HepG2 (cell line): ENCODE measurements around the gene ARL3. TPM values are rescaled to one million over a fixed set of nuclear protein-coding genes. Genes with fewer than 3 reads are reported as not detected.
A peak's percentile ranks its signal among the peaks of the same experiment; 100 is the strongest.

Experiments used
- AHR ChIP-seq: IDR thresholded peaks from 2 replicates; pipeline ENCODE4 v1.6.1; 2018; ENCODE audit warnings: missing genetic modification reagents, missing compliant biosample characterization
- CHD2 ChIP-seq: IDR thresholded peaks from 2 replicates; pipeline ENCODE4 v1.6.1; 2011; ENCODE audit warnings: low read depth, low read length, improper control_type of control experiment
- CHD4 ChIP-seq: fragments of 200-600 bp; sonication (generic); IDR thresholded peaks from 2 replicates; pipeline ENCODE4 v1.7.0; 2017; ENCODE audit warnings: mild to moderate bottlenecking, low read length, borderline replicate concordance
- ELF1 ChIP-seq: sonication (generic); formaldehyde crosslinking; IDR thresholded peaks from 2 replicates; pipeline ENCODE4 v1.4.0; 2020; ENCODE audit warnings: missing genetic modification reagents
- FOXK1 ChIP-seq: sonication (generic); formaldehyde crosslinking; IDR thresholded peaks from 2 replicates; pipeline ENCODE4 v1.4.0; 2020; ENCODE audit warnings: low read depth, missing genetic modification reagents, borderline replicate concordance
- MEIS2 ChIP-seq: sonication (generic); formaldehyde crosslinking; IDR thresholded peaks from 2 replicates; pipeline ENCODE4 v1.9.0; 2021; ENCODE audit warnings: mild to moderate bottlenecking, missing genetic modification reagents
- MIER3 ChIP-seq: IDR thresholded peaks from 2 replicates; pipeline ENCODE4 v1.6.1; 2016; ENCODE audit warnings: missing compliant biosample characterization, borderline replicate concordance
- MXD1 ChIP-seq: sonication (generic); formaldehyde crosslinking; IDR thresholded peaks from 2 replicates; pipeline ENCODE4 v1.4.0; 2020; ENCODE audit warnings: mild to moderate bottlenecking, missing genetic modification reagents
- NFKB2 ChIP-seq: sonication (generic); formaldehyde crosslinking; IDR thresholded peaks from 2 replicates; pipeline ENCODE4 v1.4.0; 2020; ENCODE audit warnings: missing genetic modification reagents, borderline replicate concordance
- NR3C1 ChIP-seq: sonication (generic); formaldehyde crosslinking; IDR thresholded peaks from 2 replicates; pipeline ENCODE4 v1.4.0; 2020; ENCODE audit warnings: missing genetic modification reagents
- SAP130 ChIP-seq: IDR thresholded peaks from 2 replicates; pipeline ENCODE4 v1.6.1; 2016; ENCODE audit warnings: low read depth
- TAF1 ChIP-seq: sonication (generic); formaldehyde crosslinking; IDR thresholded peaks from 2 replicates; pipeline ENCODE4 v1.4.0; 2020; ENCODE audit warnings: missing genetic modification reagents
- YEATS4 ChIP-seq: sonication (generic); formaldehyde crosslinking; IDR thresholded peaks from 2 replicates; pipeline ENCODE4 v1.4.0; 2020; ENCODE audit warnings: missing genetic modification reagents, borderline replicate concordance
- ZFP91 ChIP-seq: sonication (generic); formaldehyde crosslinking; IDR thresholded peaks from 2 replicates; pipeline ENCODE4 v1.9.0; 2022; ENCODE audit warnings: missing genetic modification reagents, mild to moderate bottlenecking, borderline replicate concordance
- ZFX ChIP-seq: sonication (generic); formaldehyde crosslinking; IDR thresholded peaks from 2 replicates; pipeline ENCODE4 v1.4.0; 2020; ENCODE audit warnings: mild to moderate bottlenecking, low read depth, missing genetic modification reagents, moderate library complexity
- ZNF124 ChIP-seq: sonication (generic); formaldehyde crosslinking; IDR thresholded peaks from 2 replicates; pipeline ENCODE4 v1.4.0; 2020; ENCODE audit warnings: missing genetic modification reagents
- ZNF232 ChIP-seq: sonication (generic); formaldehyde crosslinking; IDR thresholded peaks from 2 replicates; pipeline ENCODE4 v1.4.0; 2020; ENCODE audit warnings: missing genetic modification reagents, borderline replicate concordance
- ZNF337 ChIP-seq: sonication (generic); formaldehyde crosslinking; IDR thresholded peaks from 2 replicates; pipeline ENCODE4 v1.5.1; 2020; ENCODE audit warnings: missing genetic modification reagents, low read depth, mild to moderate bottlenecking, borderline replicate concordance
- ZNF615 ChIP-seq: sonication (generic); formaldehyde crosslinking; IDR thresholded peaks from 2 replicates; pipeline ENCODE4 v1.5.0; 2020; ENCODE audit warnings: mild to moderate bottlenecking, missing genetic modification reagents, borderline replicate concordance
- polyA plus RNA-seq, 8 experiments: library from polyadenylated mRNA; depleted of rRNA in 3 of 8; stranded (reverse) in 7 of 8; unstranded in 1 of 8; fragments of >200 nt; fragmentation: Illumina TruSeq in 4 of 8; extraction: Trizol in 4 of 8; gene quantifications; 2 replicates each; pipeline versions ENCODE4 v1.2.1 to v1.2.3, GENCODE V29; 2011 to 2016; ENCODE audit warnings: low read depth in 4 of 8, missing spikeins in 1 of 8, mixed read lengths in 1 of 8; ENCODE audit not compliant: insufficient read depth in 1 of 8
- total RNA-seq, 5 experiments: library from RNA; depleted of rRNA; stranded (reverse); fragments of >200 nt; fragmentation: Illumina TruSeq; extraction: Trizol; gene quantifications; 2 replicates each; pipeline ENCODE4 v1.2.3, GENCODE V29; 2016; ENCODE audit warnings: low read depth in 1 of 5
- TF ChIP-seq, protein P1 (sequence below): sonication (generic); formaldehyde crosslinking; IDR thresholded peaks from 2 replicates; pipeline ENCODE4 v1.4.0; 2020; ENCODE audit warnings: mild to moderate bottlenecking, missing genetic modification reagents
- TF ChIP-seq, protein P2 (sequence below): sonication (generic); formaldehyde crosslinking; IDR thresholded peaks from 2 replicates; pipeline ENCODE4 v1.4.0; 2020; ENCODE audit warnings: mild to moderate bottlenecking, missing genetic modification reagents, borderline replicate concordance

ARL3 gene
- total and polyA plus RNA-seq, 2 of the 13 experiments (the other 11 are each of a cell fraction or from before 2014, with no cell fraction given), result 5.2 to 6.6 TPM

DNA sequence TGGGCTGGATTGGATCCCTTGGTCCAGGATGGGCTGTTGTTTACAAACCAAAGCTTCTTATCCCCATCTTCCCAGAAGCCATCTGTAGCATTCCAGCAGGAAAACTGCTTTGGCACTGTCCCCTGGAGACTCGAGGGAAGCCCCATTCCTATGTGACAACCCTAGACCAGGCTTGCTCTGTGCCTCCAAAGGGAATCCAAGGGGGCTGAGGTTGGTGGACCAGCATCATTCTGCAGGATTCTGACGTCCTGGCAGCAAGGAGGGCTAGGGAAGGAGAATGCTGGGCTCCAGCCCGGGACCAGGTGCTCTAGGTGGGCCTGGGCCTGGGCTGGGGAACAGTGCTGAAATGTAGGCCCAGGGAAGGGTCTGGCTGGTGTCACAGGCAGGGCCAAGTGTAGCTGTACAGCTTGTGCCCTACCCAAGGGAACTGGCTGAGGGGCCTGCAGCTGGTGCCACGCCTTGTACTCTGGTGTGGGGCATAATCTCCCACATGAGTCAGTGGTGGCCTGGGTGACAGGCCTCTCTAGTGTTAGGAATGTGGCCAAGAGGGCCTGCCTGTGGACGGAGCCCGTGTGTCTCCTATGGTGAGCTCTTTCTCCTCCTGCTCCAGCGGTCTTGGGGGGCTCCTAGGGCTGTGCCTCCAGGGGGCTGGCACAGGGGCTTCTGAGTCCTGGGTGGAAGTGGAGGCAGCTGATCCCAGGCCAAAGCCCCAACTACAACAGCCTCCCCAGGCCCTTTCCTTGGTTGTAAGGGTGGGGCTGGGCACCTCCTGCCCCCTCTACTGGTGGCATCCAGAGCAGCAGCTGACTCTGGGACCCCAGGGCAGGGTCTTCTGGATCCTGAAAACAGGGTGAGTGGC is 44.8 kb downstream of the ARL3 start (continued):
- TF ChIP-seq MXD1 (CRISPR knock-in tag) (0 out of 2 replicates have a peak, but pooled peaks have one; percentile 33), CHD4 (no peak), ZFX (CRISPR knock-in tag) (peak; percentile 86), ZNF337 (no peak), NR3C1 (no peak), SAP130 (CRISPR knock-in tag) (peak; percentile 40; the same call in 1 of the 2 replicates), MEIS2 (CRISPR knock-in tag) (no peak), CHD2 (no peak), NFKB2 (CRISPR knock-in tag) (peak; percentile 59; the same call in 1 of the 2 replicates), ZNF232 (CRISPR knock-in tag) (0 out of 2 replicates have a peak, but pooled peaks have one; percentile 30), ZNF124 (no peak), YEATS4 (CRISPR knock-in tag) (no peak), MIER3 (CRISPR knock-in tag) (no peak), FOXK1 (CRISPR knock-in tag) (0 out of 2 replicates have a peak, but pooled peaks have one; percentile 19), ZFP91 (CRISPR knock-in tag) (peak; percentile 48; the same call in 1 of the 2 replicates), ZNF615 (CRISPR knock-in tag) (no peak), ELF1 (no peak), TAF1 (CRISPR knock-in tag) (no peak), AHR (CRISPR knock-in tag) (no peak)
- TF ChIP-seq, protein P1, sequence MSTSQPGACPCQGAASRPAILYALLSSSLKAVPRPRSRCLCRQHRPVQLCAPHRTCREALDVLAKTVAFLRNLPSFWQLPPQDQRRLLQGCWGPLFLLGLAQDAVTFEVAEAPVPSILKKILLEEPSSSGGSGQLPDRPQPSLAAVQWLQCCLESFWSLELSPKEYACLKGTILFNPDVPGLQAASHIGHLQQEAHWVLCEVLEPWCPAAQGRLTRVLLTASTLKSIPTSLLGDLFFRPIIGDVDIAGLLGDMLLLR (CRISPR knock-in tag), result peak; percentile 45; the same call in 1 of the 2 replicates
- TF ChIP-seq, protein P2, sequence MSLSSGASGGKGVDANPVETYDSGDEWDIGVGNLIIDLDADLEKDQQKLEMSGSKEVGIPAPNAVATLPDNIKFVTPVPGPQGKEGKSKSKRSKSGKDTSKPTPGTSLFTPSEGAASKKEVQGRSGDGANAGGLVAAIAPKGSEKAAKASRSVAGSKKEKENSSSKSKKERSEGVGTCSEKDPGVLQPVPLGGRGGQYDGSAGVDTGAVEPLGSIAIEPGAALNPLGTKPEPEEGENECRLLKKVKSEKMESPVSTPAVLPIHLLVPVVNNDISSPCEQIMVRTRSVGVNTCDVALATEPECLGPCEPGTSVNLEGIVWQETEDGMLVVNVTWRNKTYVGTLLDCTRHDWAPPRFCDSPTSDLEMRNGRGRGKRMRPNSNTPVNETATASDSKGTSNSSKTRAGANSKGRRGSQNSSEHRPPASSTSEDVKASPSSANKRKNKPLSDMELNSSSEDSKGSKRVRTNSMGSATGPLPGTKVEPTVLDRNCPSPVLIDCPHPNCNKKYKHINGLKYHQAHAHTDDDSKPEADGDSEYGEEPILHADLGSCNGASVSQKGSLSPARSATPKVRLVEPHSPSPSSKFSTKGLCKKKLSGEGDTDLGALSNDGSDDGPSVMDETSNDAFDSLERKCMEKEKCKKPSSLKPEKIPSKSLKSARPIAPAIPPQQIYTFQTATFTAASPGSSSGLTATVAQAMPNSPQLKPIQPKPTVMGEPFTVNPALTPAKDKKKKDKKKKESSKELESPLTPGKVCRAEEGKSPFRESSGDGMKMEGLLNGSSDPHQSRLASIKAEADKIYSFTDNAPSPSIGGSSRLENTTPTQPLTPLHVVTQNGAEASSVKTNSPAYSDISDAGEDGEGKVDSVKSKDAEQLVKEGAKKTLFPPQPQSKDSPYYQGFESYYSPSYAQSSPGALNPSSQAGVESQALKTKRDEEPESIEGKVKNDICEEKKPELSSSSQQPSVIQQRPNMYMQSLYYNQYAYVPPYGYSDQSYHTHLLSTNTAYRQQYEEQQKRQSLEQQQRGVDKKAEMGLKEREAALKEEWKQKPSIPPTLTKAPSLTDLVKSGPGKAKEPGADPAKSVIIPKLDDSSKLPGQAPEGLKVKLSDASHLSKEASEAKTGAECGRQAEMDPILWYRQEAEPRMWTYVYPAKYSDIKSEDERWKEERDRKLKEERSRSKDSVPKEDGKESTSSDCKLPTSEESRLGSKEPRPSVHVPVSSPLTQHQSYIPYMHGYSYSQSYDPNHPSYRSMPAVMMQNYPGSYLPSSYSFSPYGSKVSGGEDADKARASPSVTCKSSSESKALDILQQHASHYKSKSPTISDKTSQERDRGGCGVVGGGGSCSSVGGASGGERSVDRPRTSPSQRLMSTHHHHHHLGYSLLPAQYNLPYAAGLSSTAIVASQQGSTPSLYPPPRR (CRISPR knock-in tag), result no peak
